MM.1S (cell line): ENCODE results near the gene MTFR1L.

Experiments
- CTCF ChIP-seq: fragments of 300-600 bp; sonication (generic); IDR thresholded peaks from 2 replicates; pipeline ENCODE4 v1.5.1; 2016; ENCODE audit warnings: antibody characterized with exemption, low read length, mixed read lengths
- EZH2 ChIP-seq: fragments of 300-600 bp; sonication (generic); optimal IDR thresholded peaks from 2 replicates; pipeline ENCODE3; 2017; ENCODE audit warnings: low read depth, mild to moderate bottlenecking, antibody characterized with exemption, low read length, mixed read lengths

- TF ChIP-seq EZH2 (no peak), CTCF (no peak)
Observed at GRCh38 chr1:25820247-25821111, 725 bp downstream of the MTFR1L start.
